ENCODE results near the gene TRMT2B. TPM values are rescaled to one million over a fixed set of nuclear protein-coding genes. Genes with fewer than 3 reads are reported as not detected.

The TRMT2B gene
- total and polyA plus RNA-seq, 10 of the 15 experiments (the other 5 are each of a cell fraction or from before 2014, with no cell fraction given), result 2.5 to 14.2 (median 11.5) TPM

- TF ChIP-seq, protein P1, sequence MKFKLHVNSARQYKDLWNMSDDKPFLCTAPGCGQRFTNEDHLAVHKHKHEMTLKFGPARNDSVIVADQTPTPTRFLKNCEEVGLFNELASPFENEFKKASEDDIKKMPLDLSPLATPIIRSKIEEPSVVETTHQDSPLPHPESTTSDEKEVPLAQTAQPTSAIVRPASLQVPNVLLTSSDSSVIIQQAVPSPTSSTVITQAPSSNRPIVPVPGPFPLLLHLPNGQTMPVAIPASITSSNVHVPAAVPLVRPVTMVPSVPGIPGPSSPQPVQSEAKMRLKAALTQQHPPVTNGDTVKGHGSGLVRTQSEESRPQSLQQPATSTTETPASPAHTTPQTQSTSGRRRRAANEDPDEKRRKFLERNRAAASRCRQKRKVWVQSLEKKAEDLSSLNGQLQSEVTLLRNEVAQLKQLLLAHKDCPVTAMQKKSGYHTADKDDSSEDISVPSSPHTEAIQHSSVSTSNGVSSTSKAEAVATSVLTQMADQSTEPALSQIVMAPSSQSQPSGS (IDR thresholded peaks at IDR 0.05; ENCODE audit: low read length), result no peak
- TF ChIP-seq TCF7 (IDR thresholded peaks at IDR 0.05; ENCODE audit: borderline replicate concordance), result no peak
- TF ChIP-seq SUPT20H (IDR thresholded peaks at IDR 0.05; ENCODE audit: borderline replicate concordance, control insufficient read depth, low read depth, low read length), result no peak
- no peak for TF ChIP-seq ZSCAN29 (IDR thresholded peaks at IDR 0.05)
- TF ChIP-seq USF1 (IDR thresholded peaks at IDR 0.05; ENCODE audit: borderline replicate concordance, extremely low read length, insufficient read depth, low read depth, low read length), result no peak
- TF ChIP-seq SRF (IDR thresholded peaks at IDR 0.05; ENCODE audit: low read depth in 2 of 2, low read length in 2 of 2), result no peak
- no peak for TF ChIP-seq SKIL (IDR thresholded peaks at IDR 0.05; ENCODE audit: low read depth, poor library complexity, severe bottlenecking)
- TF ChIP-seq SMAD5 (IDR thresholded peaks at IDR 0.05; ENCODE audit: low read depth), result no peak
- no peak for TF ChIP-seq NFXL1 (IDR thresholded peaks at IDR 0.05; ENCODE audit: borderline replicate concordance)
- no peak for TF ChIP-seq HDAC6 (IDR thresholded peaks at IDR 0.05; ENCODE audit: unreplicated experiment)
- no peak for TF ChIP-seq KLF5 (IDR thresholded peaks at IDR 0.05; ENCODE audit: partially characterized antibody)
- TF ChIP-seq RUNX3 (IDR thresholded peaks at IDR 0.05; ENCODE audit: low read length), result no peak
- no peak for TF ChIP-seq FOS (IDR thresholded peaks at IDR 0.05; ENCODE audit: borderline replicate concordance, extremely low read depth, insufficient read length)
- no peak for TF ChIP-seq SIN3A (IDR thresholded peaks at IDR 0.05; ENCODE audit: low read depth, low read length)
- no peak for TF ChIP-seq HDAC2 (IDR thresholded peaks at IDR 0.05)
- TF ChIP-seq DPF2 (IDR thresholded peaks at IDR 0.05), result peak; percentile 77
- no peak for TF ChIP-seq BMI1 (IDR thresholded peaks at IDR 0.05; ENCODE audit: borderline replicate concordance)
- no peak for TF ChIP-seq MAX (IDR thresholded peaks at IDR 0.05; ENCODE audit: low read depth, low read length)
- TF ChIP-seq KDM1A (IDR thresholded peaks at IDR 0.05; ENCODE audit: borderline replicate concordance), result no peak
- no peak for TF ChIP-seq MLLT1 (IDR thresholded peaks at IDR 0.05)
Measured at GRCh38 chrX:101051549-101052302, at the start of gene TRMT2B (continued).

Measured in GM12878 (cell line).